HG02642 (cell line): ENCODE results near the gene CD59.
"Not testable (repeated sequence)": the region's sequence is repeated elsewhere in the genome, so short reads cannot be mapped to it uniquely, and the experiment has no call there.

Experiments used
- ATAC-seq: cut with Tn5 transposase; IDR thresholded peaks from one replicate; pipeline ENCODE4 v1.9.1; 2021; ENCODE audit warnings: mild to moderate bottlenecking; ENCODE audit not compliant: unreplicated experiment, poor library complexity

CD59 gene

GRCh38 chr11:33747979-33748378, 11.8 kb upstream of the CD59 start:
- ATAC-seq: no peak

- no peak for ATAC-seq
These were observed 7.1 kb upstream of the CD59 start for GRCh38 chr11:33743291-33743690.

- ATAC-seq: no peak
These were observed 6.1 kb upstream of the CD59 start for GRCh38 chr11:33742249-33742851.

GRCh38 chr11:33741806-33742205, 5.6 kb upstream of the CD59 start:
- no peak for ATAC-seq

- ATAC-seq: no peak
These were observed 1.2 kb upstream of the CD59 start for GRCh38 chr11:33737362-33737821.

- peak; percentile 65 for ATAC-seq
These were observed 714 bp downstream of the CD59 start for GRCh38 chr11:33735271-33736147.

GRCh38 chr11:33734441-33735270, 1.6 kb downstream of the CD59 start:
- ATAC-seq: no peak

- no peak for ATAC-seq
These were observed 2.2 kb downstream of the CD59 start for GRCh38 chr11:33733980-33734379.

- ATAC-seq: no peak
These were observed 4.3 kb downstream of the CD59 start for GRCh38 chr11:33731723-33732531.

- no peak for ATAC-seq
These were observed 5.5 kb downstream of the CD59 start for GRCh38 chr11:33730716-33731115.

- not testable (repeated sequence) for ATAC-seq
These were observed 7.1 kb downstream of the CD59 start for GRCh38 chr11:33729072-33729664.

- ATAC-seq: not testable (repeated sequence)
These were observed 8.7 kb downstream of the CD59 start for GRCh38 chr11:33727539-33727938.

GRCh38 chr11:33725496-33725895, 10.7 kb downstream of the CD59 start:
- no peak for ATAC-seq

GRCh38 chr11:33724644-33725035, 11.6 kb downstream of the CD59 start:
- no peak for ATAC-seq

- ATAC-seq: peak; percentile 17
These were observed 12.9 kb downstream of the CD59 start for GRCh38 chr11:33723238-33723881.

GRCh38 chr11:33722590-33723234, 13.5 kb downstream of the CD59 start:
- peak; percentile 82 for ATAC-seq

GRCh38 chr11:33721984-33722383, 14.2 kb downstream of the CD59 start:
- ATAC-seq: no peak

GRCh38 chr11:33721426-33721825, 14.8 kb downstream of the CD59 start:
- no peak for ATAC-seq

GRCh38 chr11:33719587-33719986, 16.6 kb downstream of the CD59 start:
- ATAC-seq: no peak
